H9 (cell line): Measurements from ENCODE around the gene ZC3HAV1. TPM values are rescaled to one million over a fixed set of nuclear protein-coding genes. Genes with fewer than 3 reads are reported as not detected.
"Not testable (repeated sequence)": the region's sequence is repeated elsewhere in the genome, so short reads cannot be mapped to it uniquely, and the experiment has no call there.

Experiments used
- DNase-seq: peaks from one replicate; pipeline ENCODE4 v3.0.0-alpha.2; 2017
- H2AFZ ChIP-seq: one replicate; pipeline ENCODE4 v1.6.1; 2013; ENCODE audit warnings: mild to moderate bottlenecking, low read length, control low read depth, moderate library complexity
- H2AK5ac ChIP-seq: 2 replicates; pipeline ENCODE4 v1.6.1; 2013; ENCODE audit warnings: low read length, control low read depth, mixed read lengths; ENCODE audit not compliant: insufficient read length
- H2BK120ac ChIP-seq: one replicate; pipeline ENCODE4 v1.6.1; 2013; ENCODE audit warnings: low read depth, mild to moderate bottlenecking, low read length, control low read depth, inconsistent platforms; ENCODE audit not compliant: poor library complexity, severe bottlenecking
- H2BK12ac ChIP-seq: 2 replicates; pipeline ENCODE4 v1.6.1; 2013; ENCODE audit warnings: low read length, control low read depth, mixed read lengths, low read depth; ENCODE audit not compliant: insufficient read length
- H2BK15ac ChIP-seq: 2 replicates; pipeline ENCODE4 v1.6.1; 2013; ENCODE audit warnings: low read depth, low read length, control low read depth
- H2BK20ac ChIP-seq: one replicate; pipeline ENCODE4 v1.6.1; 2013; ENCODE audit warnings: low read depth, mild to moderate bottlenecking, low read length, control low read depth, inconsistent platforms; ENCODE audit not compliant: poor library complexity, severe bottlenecking
- H2BK5ac ChIP-seq: 2 replicates; pipeline ENCODE4 v1.6.1; 2013; ENCODE audit warnings: low read length, control low read depth, mixed read lengths; ENCODE audit not compliant: insufficient read length
- H3K14ac ChIP-seq: 2 replicates; pipeline ENCODE4 v1.6.1; 2013; ENCODE audit warnings: low read length, control low read depth; ENCODE audit not compliant: insufficient read depth
- H3K18ac ChIP-seq: 2 replicates; pipeline ENCODE4 v1.6.1; 2013; ENCODE audit warnings: low read depth, mild to moderate bottlenecking, mixed read lengths, low read length, control low read depth; ENCODE audit not compliant: insufficient read length
- H3K23ac ChIP-seq: 2 replicates; pipeline ENCODE4 v1.6.1; 2013; ENCODE audit warnings: low read length, control low read depth, mixed read lengths, low read depth; ENCODE audit not compliant: insufficient read length
- H3K23me2 ChIP-seq: 2 replicates; pipeline ENCODE4 v1.6.1; 2013; ENCODE audit warnings: low read depth, mild to moderate bottlenecking, mixed read lengths, low read length, control low read depth; ENCODE audit not compliant: insufficient read length, poor library complexity, severe bottlenecking
- H3K27ac ChIP-seq: 2 replicates; pipeline ENCODE4 v1.5.1; 2013; ENCODE audit warnings: low read length, control low read depth, mixed read lengths, low read depth; ENCODE audit not compliant: insufficient read length
- H3K27me3 ChIP-seq: 2 replicates; pipeline ENCODE4 v1.6.1; 2013; ENCODE audit warnings: low read length, control low read depth, inconsistent platforms; ENCODE audit not compliant: insufficient read depth
- H3K4ac ChIP-seq: 2 replicates; pipeline ENCODE4 v1.6.1; 2013; ENCODE audit warnings: low read depth, mild to moderate bottlenecking, control low read depth, inconsistent platforms, low read length, moderate library complexity
- H3K4me1 ChIP-seq: 2 replicates; pipeline ENCODE4 v1.6.1; 2013; ENCODE audit warnings: low read length, control low read depth, inconsistent platforms; ENCODE audit not compliant: insufficient read depth
- H3K4me2 ChIP-seq: 2 replicates; pipeline ENCODE4 v1.6.1; 2013; ENCODE audit warnings: low read length, control low read depth, mixed read lengths; ENCODE audit not compliant: insufficient read length, insufficient read depth
- H3K56ac ChIP-seq: 2 replicates; pipeline ENCODE4 v1.6.1; 2013; ENCODE audit warnings: low read depth, mild to moderate bottlenecking, mixed read lengths, low read length, control low read depth; ENCODE audit not compliant: insufficient read length
- H3K79me1 ChIP-seq: 2 replicates; pipeline ENCODE4 v1.6.1; 2013; ENCODE audit warnings: low read depth, mild to moderate bottlenecking, moderate library complexity, low read length, control low read depth, inconsistent platforms; ENCODE audit not compliant: insufficient read depth, poor library complexity, severe bottlenecking
- H3K79me2 ChIP-seq: 2 replicates; pipeline ENCODE4 v1.6.1; 2013; ENCODE audit warnings: low read length, control low read depth, inconsistent platforms; ENCODE audit not compliant: insufficient read depth
- H3K9ac ChIP-seq: 2 replicates; pipeline ENCODE4 v1.6.1; 2013; ENCODE audit warnings: low read length, control low read depth, mixed read lengths; ENCODE audit not compliant: insufficient read length; ENCODE audit errors: extremely low read depth
- H3K9me3 ChIP-seq: one replicate; pipeline ENCODE4 v1.6.1; 2013; ENCODE audit warnings: low read depth, low read length, inconsistent platforms; ENCODE audit not compliant: control insufficient read depth
- H3T11ph ChIP-seq: one replicate; pipeline ENCODE4 v1.6.1; 2013; ENCODE audit warnings: mild to moderate bottlenecking, low read length, control low read depth, inconsistent platforms
- H4K20me1 ChIP-seq: one replicate; pipeline ENCODE4 v1.6.1; 2013; ENCODE audit not compliant: control insufficient read depth, insufficient read length, insufficient read depth
- H4K5ac ChIP-seq: 2 replicates; pipeline ENCODE4 v1.6.1; 2013; ENCODE audit warnings: low read depth, mild to moderate bottlenecking, mixed read lengths, low read length, control low read depth; ENCODE audit not compliant: insufficient read length
- H4K8ac ChIP-seq: replicated peaks from 2 replicates; pipeline ENCODE4 v1.6.1; 2013; ENCODE audit warnings: low read length, control low read depth, mixed read lengths, low read depth; ENCODE audit not compliant: insufficient read length
- H4K91ac ChIP-seq: 2 replicates; pipeline ENCODE4 v1.6.1; 2013; ENCODE audit warnings: low read depth, mild to moderate bottlenecking, moderate library complexity, mixed read lengths, low read length, control low read depth; ENCODE audit not compliant: insufficient read length
- H3K27ac Mint-ChIP-seq, 3 experiments: 2 replicates in 2 of 3; 3 replicates in 1 of 3; pipeline ENCODE4 v1.8.0; 2020 to 2021; ENCODE audit warnings: mixed read lengths in 3 of 3, mild to moderate bottlenecking in 1 of 3, moderate library complexity in 1 of 3
- H3K27me3 Mint-ChIP-seq: 2 replicates; pipeline ENCODE4 v1.8.0; 2021; ENCODE audit warnings: low read depth, mild to moderate bottlenecking, moderate library complexity, mixed read lengths
- H3K36me3 Mint-ChIP-seq, 3 experiments: 2 replicates in 2 of 3; 3 replicates in 1 of 3; pipeline ENCODE4 v1.8.0; 2020 to 2021; ENCODE audit warnings: low read depth in 3 of 3, mixed read lengths in 3 of 3; ENCODE audit not compliant: insufficient read depth in 1 of 3
- H3K4me1 Mint-ChIP-seq, 2 experiments: 2 replicates each; pipeline ENCODE4 v1.8.0; 2020; ENCODE audit warnings: mixed read lengths in 2 of 2
- H3K4me3 Mint-ChIP-seq, 2 experiments: 2 replicates in 1 of 2; 3 replicates in 1 of 2; pipeline ENCODE4 v1.8.0; 2020 to 2021; ENCODE audit warnings: mild to moderate bottlenecking in 2 of 2, mixed read lengths in 2 of 2, moderate library complexity in 1 of 2
- H3K9me3 Mint-ChIP-seq, 2 experiments: 2 replicates in 1 of 2; 3 replicates in 1 of 2; pipeline ENCODE4 v1.8.0; 2020; ENCODE audit warnings: mild to moderate bottlenecking in 2 of 2, mixed read lengths in 2 of 2, moderate library complexity in 1 of 2
- CTCF ChIP-seq: fragments of 200-600 bp; sonication (generic); conservative IDR thresholded peaks from 3 replicates; pipeline ENCODE4 v1.8.0; 2021; ENCODE audit warnings: antibody characterized with exemption, mild to moderate bottlenecking
- WGBS: extraction: QIAGEN DNeasy Blood & Tissue Kit; methylation state at CpG from one replicate; pipeline ENCODE4 v1.1.7; 2013; ENCODE audit warnings: missing lambda C conversion rate, low lambda C conversion rate, mixed read lengths; ENCODE audit not compliant: insufficient read length; ENCODE audit errors: extremely low coverage; 5-methylcytosine and 5-hydroxymethylcytosine counted together
- total RNA-seq: library from RNA; stranded (reverse); gene quantifications from 2 replicates; pipeline ENCODE4 v1.2.1, GENCODE V29; 2021

ZC3HAV1 gene
- total RNA-seq, 1 experiment from 2014 or later: 32.8 TPM

GRCh38 chr7:139078399-139078798 is 31.1 kb downstream of the ZC3HAV1 start:
- Mint-ChIP-seq H3K4me3 (no peak overlapping the region), H3K9me3 (no peaks in the 10 kb centered on the region), H3K4me1 (peaks cover 0 to 2% of the 10 kb centered on the region in 2 experiments; a peak in 1 of 4 replicates), H3K36me3 (peaks cover 20 to 73% (median 34%) of the 10 kb centered on the region in 3 experiments; a peak in 6 of 7 replicates), H3K27me3 (no peaks in the 10 kb centered on the region), H3K27ac (no peak overlapping the region)
- no peak for TF ChIP-seq CTCF
- Histone ChIP-seq H3K27ac (no peak overlapping the region), H2BK12ac (no peak overlapping the region), H2AK5ac (no peak overlapping the region), H3K9me3 (no peaks in the 10 kb centered on the region), H3K27me3 (no peaks in the 10 kb centered on the region), H3K4me2 (no peak overlapping the region), H3K14ac (no peak overlapping the region), H3T11ph (no peak overlapping the region), H3K9ac (no peak overlapping the region), H3K23me2 (no peaks in the 10 kb centered on the region), H3K56ac (no peak overlapping the region), H3K79me1 (no peaks in the 10 kb centered on the region), H4K91ac (no peak overlapping the region), H4K8ac (no peak overlapping the region), H2BK20ac (no peak overlapping the region), H3K4ac (no peak overlapping the region), H2BK15ac (no peak overlapping the region), H2BK120ac (no peak overlapping the region), H2BK5ac (no peak overlapping the region), H3K4me1 (no peaks in the 10 kb centered on the region), H3K79me2 (no peaks in the 10 kb centered on the region), H2AFZ (no peak overlapping the region), H4K20me1 (no peaks in the 10 kb centered on the region), H4K5ac (no peak overlapping the region), H3K23ac (no peak overlapping the region), H3K18ac (no peak overlapping the region)
- no CpG with 5 or more reads among the region's 1 CpG for WGBS
- no peak for DNase-seq

GRCh38 chr7:139077706-139078105 is 31.8 kb downstream of the ZC3HAV1 start:
- H3K9me3 Mint-ChIP-seq, DNase-seq, H3K18ac ChIP-seq, H4K5ac ChIP-seq, H3K27ac ChIP-seq, H3K56ac ChIP-seq, H3K27me3 Mint-ChIP-seq, H3K23ac ChIP-seq, H3K9me3 ChIP-seq, H3K4me3 Mint-ChIP-seq, H2AK5ac ChIP-seq, H2BK15ac ChIP-seq, H2BK120ac ChIP-seq, H2BK12ac ChIP-seq, H3T11ph ChIP-seq, H3K27ac Mint-ChIP-seq, H4K8ac ChIP-seq, H4K20me1 ChIP-seq, H3K79me2 ChIP-seq, H2AFZ ChIP-seq, H3K23me2 ChIP-seq, H3K4me1 ChIP-seq, H3K14ac ChIP-seq, H2BK5ac ChIP-seq, H3K27me3 ChIP-seq, H4K91ac ChIP-seq, H3K4me1 Mint-ChIP-seq, H3K79me1 ChIP-seq, H3K4ac ChIP-seq, H2BK20ac ChIP-seq, H3K4me2 ChIP-seq, H3K9ac ChIP-seq: not testable (repeated sequence)
- H3K36me3 Mint-ChIP-seq: peaks cover 17 to 70% (median 30%) of the 10 kb centered on the region in 3 experiments; a peak in 6 of 7 replicates
- no CpG with 5 or more reads among the region's 5 CpGs for WGBS
